Fibroblast of lung (primary cell): ENCODE results near the gene FBL. TPM values are rescaled to one million over a fixed set of nuclear protein-coding genes. Genes with fewer than 3 reads are reported as not detected.

Experiments
- DNase-seq, 2 donors: peaks; one replicate each; pipeline versions ENCODE4 v3.0.0 to v3.0.0-alpha.2; 2010; ENCODE audit warnings: low read depth in 2 of 2
- H2AFZ ChIP-seq: 2 replicates; pipeline ENCODE4 v1.5.1; 2012; ENCODE audit warnings: low read length, control low read depth, inconsistent platforms
- H3K27ac ChIP-seq: 2 replicates; pipeline ENCODE4 v1.5.1; 2011; ENCODE audit warnings: low read length, control low read depth; ENCODE audit not compliant: insufficient read depth
- H3K27me3 ChIP-seq: 2 replicates; pipeline ENCODE4 v1.5.1; 2011; ENCODE audit warnings: mild to moderate bottlenecking, low read length; ENCODE audit not compliant: control insufficient read depth, insufficient read depth
- H3K36me3 ChIP-seq: 2 replicates; pipeline ENCODE4 v1.5.1; 2011; ENCODE audit warnings: low read length; ENCODE audit not compliant: control insufficient read depth, insufficient read depth
- H3K4me1 ChIP-seq: 2 replicates; pipeline ENCODE4 v1.5.1; 2011; ENCODE audit warnings: low read length; ENCODE audit not compliant: control insufficient read depth, insufficient read depth; ENCODE audit errors: extremely low read depth
- H3K4me2 ChIP-seq: 2 replicates; pipeline ENCODE4 v1.5.1; 2011; ENCODE audit warnings: low read length, control low read depth; ENCODE audit not compliant: insufficient read depth; ENCODE audit errors: extremely low read depth
- H3K4me3 ChIP-seq, 4 experiments: fragments of 200-600 bp in 1 of 4; sonication (generic) in 1 of 4; replicated peaks in 1 of 4; 2 replicates each; pipeline ENCODE4 v1.5.1; 2011 to 2016; ENCODE audit warnings: low read length in 4 of 4, low read depth in 3 of 4, mild to moderate bottlenecking in 3 of 4, control low read depth in 2 of 4, inconsistent platforms in 1 of 4, mixed read lengths in 1 of 4; ENCODE audit not compliant: insufficient read depth in 1 of 4; ENCODE audit errors: control extremely low read depth in 1 of 4
- H3K79me2 ChIP-seq: 2 replicates; pipeline ENCODE4 v1.5.1; 2012; ENCODE audit warnings: mild to moderate bottlenecking, low read length, inconsistent platforms; ENCODE audit not compliant: control insufficient read depth, insufficient read depth
- H3K9ac ChIP-seq: 2 replicates; pipeline ENCODE4 v1.5.1; 2011; ENCODE audit warnings: mild to moderate bottlenecking, low read length, control low read depth; ENCODE audit not compliant: insufficient read depth
- H3K9me3 ChIP-seq: 2 replicates; pipeline ENCODE4 v1.5.1; 2012; ENCODE audit warnings: low read depth, low read length; ENCODE audit not compliant: control insufficient read depth, insufficient read depth
- H4K20me1 ChIP-seq: 2 replicates; pipeline ENCODE4 v1.5.1; 2011; ENCODE audit warnings: low read length; ENCODE audit not compliant: control insufficient read depth, insufficient read depth; ENCODE audit errors: extremely low read depth
- EZH2 ChIP-seq: IDR thresholded peaks from 2 replicates; pipeline ENCODE4 v1.5.1; 2012; ENCODE audit warnings: low read length, control low read depth, mild to moderate bottlenecking; ENCODE audit errors: missing control alignments
- polyA plus RNA-seq, 2 donors: library from polyadenylated mRNA; depleted of rRNA in 1 of 2; stranded (reverse) in 1 of 2; unstranded in 1 of 2; fragments of >200 nt; gene quantifications; 2 replicates each; pipeline ENCODE4 v1.2.1, GENCODE V29; 2011 to 2012; ENCODE audit warnings: missing spikeins in 1 of 2
- total RNA-seq: library from RNA; depleted of rRNA; stranded (reverse); fragments of >200 nt; gene quantifications from 2 replicates; pipeline ENCODE4 v1.2.1, GENCODE V29; 2014
- TF ChIP-seq, protein P1 (sequence below), 2 donors: IDR thresholded peaks in 1 of 2; conservative IDR thresholded peaks in 1 of 2; 1 replicate in 1 of 2; 2 replicates in 1 of 2; pipeline ENCODE4 v1.5.1; 2011 to 2012; ENCODE audit warnings: low read length in 2 of 2, control low read depth in 1 of 2, inconsistent platforms in 1 of 2, low read depth in 1 of 2, mild to moderate bottlenecking in 1 of 2

FBL gene
- total and polyA plus RNA-seq, 2 donors (not counting 1 experiment from before 2014, with no cell fraction given) = 127 to 177 TPM

GRCh38 chr19:39864118-39864517 lies 17.9 kb upstream of the FBL start:
- Histone ChIP-seq H3K9me3 (no peaks in the 10 kb centered on the region), H4K20me1 (no peaks in the 10 kb centered on the region), H2AFZ (no peak overlapping the region), H3K79me2 (no peaks in the 10 kb centered on the region), H3K27me3 (no peaks in the 10 kb centered on the region), H3K27ac (no peak overlapping the region), H3K4me1 (no peaks in the 10 kb centered on the region), H3K4me2 (no peak overlapping the region), H3K4me3 (no peak overlapping the region), H3K36me3 (no peaks in the 10 kb centered on the region), H3K9ac (no peak overlapping the region)
- TF ChIP-seq EZH2 = no peak
- TF ChIP-seq, protein P1, sequence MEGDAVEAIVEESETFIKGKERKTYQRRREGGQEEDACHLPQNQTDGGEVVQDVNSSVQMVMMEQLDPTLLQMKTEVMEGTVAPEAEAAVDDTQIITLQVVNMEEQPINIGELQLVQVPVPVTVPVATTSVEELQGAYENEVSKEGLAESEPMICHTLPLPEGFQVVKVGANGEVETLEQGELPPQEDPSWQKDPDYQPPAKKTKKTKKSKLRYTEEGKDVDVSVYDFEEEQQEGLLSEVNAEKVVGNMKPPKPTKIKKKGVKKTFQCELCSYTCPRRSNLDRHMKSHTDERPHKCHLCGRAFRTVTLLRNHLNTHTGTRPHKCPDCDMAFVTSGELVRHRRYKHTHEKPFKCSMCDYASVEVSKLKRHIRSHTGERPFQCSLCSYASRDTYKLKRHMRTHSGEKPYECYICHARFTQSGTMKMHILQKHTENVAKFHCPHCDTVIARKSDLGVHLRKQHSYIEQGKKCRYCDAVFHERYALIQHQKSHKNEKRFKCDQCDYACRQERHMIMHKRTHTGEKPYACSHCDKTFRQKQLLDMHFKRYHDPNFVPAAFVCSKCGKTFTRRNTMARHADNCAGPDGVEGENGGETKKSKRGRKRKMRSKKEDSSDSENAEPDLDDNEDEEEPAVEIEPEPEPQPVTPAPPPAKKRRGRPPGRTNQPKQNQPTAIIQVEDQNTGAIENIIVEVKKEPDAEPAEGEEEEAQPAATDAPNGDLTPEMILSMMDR (conservative IDR thresholded peaks at IDR 0.05 in 1 of 2, IDR thresholded peaks at IDR 0.05 in 1 of 2; ENCODE audit: low read depth in 1 of 2, low read length in 2 of 2) = no peak
- DNase-seq = no peak

DNA sequence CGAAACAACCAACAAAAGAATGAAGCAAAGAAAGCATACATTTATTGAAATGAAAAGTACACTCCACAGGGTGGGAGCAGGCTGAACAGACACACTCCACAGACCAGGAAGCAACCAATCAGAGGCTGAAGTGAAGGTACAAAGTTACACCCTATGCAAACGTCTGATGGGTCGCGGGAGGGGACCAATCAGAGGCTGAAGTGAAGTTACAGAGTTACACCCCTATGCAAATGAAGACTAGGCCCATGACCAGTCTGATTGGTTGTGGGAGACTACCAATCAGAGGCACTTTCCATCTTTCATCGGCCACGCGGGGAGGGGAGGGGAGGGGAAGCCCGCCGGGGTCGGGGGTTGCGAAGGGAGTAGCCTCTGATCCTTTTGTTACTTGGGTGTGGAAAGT lies 12.4 kb upstream of the FBL start:
- no peaks in the 10 kb centered on the region for H3K79me2 ChIP-seq
- H3K4me2 ChIP-seq = no peak overlapping the region
- no peak overlapping the region for H3K4me3 ChIP-seq
- no peaks in the 10 kb centered on the region for H3K9me3 ChIP-seq
- peak in 1 of 2 donors; percentile 14 for DNase-seq
- H4K20me1 ChIP-seq = no peaks in the 10 kb centered on the region
- no peaks in the 10 kb centered on the region for H3K27me3 ChIP-seq
- H3K4me1 ChIP-seq = no peaks in the 10 kb centered on the region
- no peak for TF ChIP-seq EZH2
- TF ChIP-seq, protein P1 (conservative IDR thresholded peaks at IDR 0.05 in 1 of 2, IDR thresholded peaks at IDR 0.05 in 1 of 2; ENCODE audit: low read depth in 1 of 2, low read length in 2 of 2) = no peak
- H3K9ac ChIP-seq = no peak overlapping the region
- no peaks in the 10 kb centered on the region for H3K36me3 ChIP-seq
- no peak overlapping the region for H2AFZ ChIP-seq
- no peak overlapping the region for H3K27ac ChIP-seq

DNA sequence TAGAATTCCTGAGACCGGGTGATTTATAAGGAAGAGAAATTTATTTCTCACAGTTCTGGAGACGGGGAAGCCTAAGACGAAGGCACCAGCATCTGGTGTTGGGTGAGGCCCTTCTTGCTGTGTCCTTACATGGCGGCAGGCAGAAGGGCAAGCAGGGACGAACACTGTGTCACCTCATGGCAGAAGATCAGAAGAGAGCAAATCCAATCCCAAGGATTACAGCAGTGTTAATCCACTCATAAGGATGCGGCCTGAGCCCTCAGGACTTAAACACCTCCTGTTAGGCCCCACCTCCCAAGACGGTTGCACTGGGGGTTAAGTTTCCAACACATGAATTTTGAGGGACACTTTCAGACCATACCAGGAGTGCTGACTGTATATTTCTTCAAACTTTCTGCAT lies 6.7 kb upstream of the FBL start:
- Histone ChIP-seq H3K9me3 (no peaks in the 10 kb centered on the region), H3K27ac (no peak overlapping the region), H2AFZ (no peak overlapping the region), H3K4me2 (no peak overlapping the region), H3K9ac (no peak overlapping the region), H3K4me3 (no peak overlapping the region), H3K36me3 (no peaks in the 10 kb centered on the region), H3K79me2 (no peaks in the 10 kb centered on the region), H4K20me1 (no peaks in the 10 kb centered on the region), H3K27me3 (no peaks in the 10 kb centered on the region), H3K4me1 (no peaks in the 10 kb centered on the region)
- no peak for DNase-seq
- no peak for TF ChIP-seq EZH2
- TF ChIP-seq, protein P1 (conservative IDR thresholded peaks at IDR 0.05 in 1 of 2, IDR thresholded peaks at IDR 0.05 in 1 of 2; ENCODE audit: low read depth in 1 of 2, low read length in 2 of 2) = no peak
